ENCODE measurements around the gene THUMPD3. TPM values are rescaled to one million over a fixed set of nuclear protein-coding genes. Genes with fewer than 3 reads are reported as not detected.

The THUMPD3 gene
- total and polyA plus RNA-seq, 9 of the 15 experiments (the other 6 are each of a cell fraction or from before 2014, with no cell fraction given): 58.3 to 132 (median 113) TPM

DNA sequence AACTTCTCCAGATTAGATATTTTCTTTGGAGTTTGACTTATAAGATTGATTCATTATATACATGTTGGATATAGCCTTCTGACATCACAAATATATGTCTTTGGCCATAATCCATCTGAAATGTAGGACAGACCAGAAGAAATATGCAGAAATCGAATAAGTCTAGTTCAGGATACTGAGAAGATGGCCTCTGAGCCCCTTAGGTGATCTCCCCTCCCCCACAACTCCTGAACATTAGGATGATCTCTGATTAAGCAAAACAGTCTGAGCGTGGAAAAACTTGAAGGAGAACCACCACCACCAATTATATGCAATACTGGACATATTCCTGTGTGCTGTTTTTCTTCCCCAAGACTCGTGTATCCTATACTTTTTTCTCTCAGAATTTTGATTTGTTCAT lies 37.8 kb downstream of the THUMPD3 start (continued):
- TF ChIP-seq TSHZ1 (CRISPR knock-in tag; IDR thresholded peaks at IDR 0.05): no peak
- no peak for TF ChIP-seq MBD1 (CRISPR knock-in tag; IDR thresholded peaks at IDR 0.05)
- TF ChIP-seq SMAD4 (CRISPR knock-in tag; conservative IDR thresholded peaks at IDR 0.05): no peak
- 0 out of 2 replicates have a peak, but pooled peaks have one; percentile 27 for TF ChIP-seq DPF2 (IDR thresholded peaks at IDR 0.05)
- TF ChIP-seq HNRNPUL1 (IDR thresholded peaks at IDR 0.05; ENCODE audit: low read length): no peak
- TF ChIP-seq FOSL1 (tag; conservative IDR thresholded peaks at IDR 0.05): no peak
- TF ChIP-seq GTF2B (IDR thresholded peaks at IDR 0.05; ENCODE audit: extremely low read depth, insufficient read length): no peak
- TF ChIP-seq LARP7 (IDR thresholded peaks at IDR 0.05): no peak
- TF ChIP-seq RUNX1 (IDR thresholded peaks at IDR 0.05; ENCODE audit: low read depth): no peak
- no peak for TF ChIP-seq ZNF431 (CRISPR knock-in tag; IDR thresholded peaks at IDR 0.05)
- TF ChIP-seq NFIC (IDR thresholded peaks at IDR 0.05): 0 out of 2 replicates have a peak, but pooled peaks have one; percentile 8
- TF ChIP-seq ATF3 (IDR thresholded peaks at IDR 0.05): no peak
- TF ChIP-seq ATF3 (CRISPR knock-in tag; conservative IDR thresholded peaks at IDR 0.05): no peak
- TF ChIP-seq NR1H2 (CRISPR knock-in tag; IDR thresholded peaks at IDR 0.05): no peak
- no peak for TF ChIP-seq CTBP1 (IDR thresholded peaks at IDR 0.05; ENCODE audit: borderline replicate concordance)
- no peak for TF ChIP-seq RBM39 (optimal IDR thresholded peaks at IDR 0.05; ENCODE audit: low read depth, low read length)
- no peak for TF ChIP-seq SRSF3 (IDR thresholded peaks at IDR 0.05; ENCODE audit: insufficient read depth, low read length)
- TF ChIP-seq, protein P1, sequence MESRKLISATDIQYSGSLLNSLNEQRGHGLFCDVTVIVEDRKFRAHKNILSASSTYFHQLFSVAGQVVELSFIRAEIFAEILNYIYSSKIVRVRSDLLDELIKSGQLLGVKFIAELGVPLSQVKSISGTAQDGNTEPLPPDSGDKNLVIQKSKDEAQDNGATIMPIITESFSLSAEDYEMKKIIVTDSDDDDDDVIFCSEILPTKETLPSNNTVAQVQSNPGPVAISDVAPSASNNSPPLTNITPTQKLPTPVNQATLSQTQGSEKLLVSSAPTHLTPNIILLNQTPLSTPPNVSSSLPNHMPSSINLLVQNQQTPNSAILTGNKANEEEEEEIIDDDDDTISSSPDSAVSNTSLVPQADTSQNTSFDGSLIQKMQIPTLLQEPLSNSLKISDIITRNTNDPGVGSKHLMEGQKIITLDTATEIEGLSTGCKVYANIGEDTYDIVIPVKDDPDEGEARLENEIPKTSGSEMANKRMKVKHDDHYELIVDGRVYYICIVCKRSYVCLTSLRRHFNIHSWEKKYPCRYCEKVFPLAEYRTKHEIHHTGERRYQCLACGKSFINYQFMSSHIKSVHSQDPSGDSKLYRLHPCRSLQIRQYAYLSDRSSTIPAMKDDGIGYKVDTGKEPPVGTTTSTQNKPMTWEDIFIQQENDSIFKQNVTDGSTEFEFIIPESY (CRISPR knock-in tag; IDR thresholded peaks at IDR 0.05): no peak
